Activated CD8-positive, alpha-beta T cell treated with anti-CD3 and anti-CD28 coated beads for 36 hours (primary cell): Measurements from ENCODE around the gene PRPF38A. TPM values are rescaled to one million over a fixed set of nuclear protein-coding genes. Genes with fewer than 3 reads are reported as not detected.

ENCODE experiments used
- ATAC-seq: fragments of 200-7000 bp; cut with Tn5 transposase; one replicate; pipeline ENCODE4 v1.10.0; 2021; ENCODE audit warnings: mild to moderate bottlenecking, moderate library complexity
- CTCF ChIA-PET: fragments of 350-600 bp; sonication (Branson Sonifier 250); formaldehyde crosslinking; loops from one replicate; lab custom pipeline; 2021; ENCODE audit warnings: antibody characterized with exemption; lab: Charles Lee
- POLR2A ChIA-PET: fragments of 350-600 bp; sonication (Branson Sonifier 250); formaldehyde crosslinking; loops from one replicate; lab custom pipeline; 2021; ENCODE audit warnings: antibody characterized with exemption; lab: Charles Lee
- DNase-seq: peaks from one replicate; pipeline ENCODE4 v3.0.0-alpha.2; 2020
- H3K27ac Mint-ChIP-seq: one replicate; pipeline ENCODE4 v1.8.0; 2021; ENCODE audit warnings: mild to moderate bottlenecking, mixed read lengths
- H3K27me3 Mint-ChIP-seq: one replicate; pipeline ENCODE4 v1.8.0; 2021; ENCODE audit warnings: mixed read lengths
- H3K36me3 Mint-ChIP-seq: one replicate; pipeline ENCODE4 v1.8.0; 2021; ENCODE audit warnings: low read depth, mixed read lengths
- H3K4me1 Mint-ChIP-seq: one replicate; pipeline ENCODE4 v1.8.0; 2021; ENCODE audit warnings: low read depth, mixed read lengths
- H3K4me3 Mint-ChIP-seq: one replicate; pipeline ENCODE4 v1.8.0; 2021; ENCODE audit warnings: mild to moderate bottlenecking, moderate library complexity, mixed read lengths
- H3K9me3 Mint-ChIP-seq: one replicate; pipeline ENCODE4 v1.8.0; 2021; ENCODE audit warnings: mixed read lengths
- intact Hi-C: fragments of 100-400 bp; cut with micrococcal nuclease; formaldehyde crosslinking; loops from one replicate; pipeline ENCODE4 v1.10.0; 2022
- total RNA-seq, 2 experiments: library from RNA; stranded (reverse); gene quantifications; one replicate each; pipeline ENCODE4 v1.2.3, GENCODE V29; 2021
- TF ChIP-seq, protein P1 (sequence below): fragments of 200-600 bp; IDR thresholded peaks from one replicate; pipeline ENCODE4 v1.8.0; 2022; ENCODE audit warnings: antibody characterized with exemption, mild to moderate bottlenecking

The PRPF38A gene, protein sequence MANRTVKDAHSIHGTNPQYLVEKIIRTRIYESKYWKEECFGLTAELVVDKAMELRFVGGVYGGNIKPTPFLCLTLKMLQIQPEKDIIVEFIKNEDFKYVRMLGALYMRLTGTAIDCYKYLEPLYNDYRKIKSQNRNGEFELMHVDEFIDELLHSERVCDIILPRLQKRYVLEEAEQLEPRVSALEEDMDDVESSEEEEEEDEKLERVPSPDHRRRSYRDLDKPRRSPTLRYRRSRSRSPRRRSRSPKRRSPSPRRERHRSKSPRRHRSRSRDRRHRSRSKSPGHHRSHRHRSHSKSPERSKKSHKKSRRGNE
- total RNA-seq: 10 to 100 TPM; 81.3 to 85.8 TPM

DNA sequence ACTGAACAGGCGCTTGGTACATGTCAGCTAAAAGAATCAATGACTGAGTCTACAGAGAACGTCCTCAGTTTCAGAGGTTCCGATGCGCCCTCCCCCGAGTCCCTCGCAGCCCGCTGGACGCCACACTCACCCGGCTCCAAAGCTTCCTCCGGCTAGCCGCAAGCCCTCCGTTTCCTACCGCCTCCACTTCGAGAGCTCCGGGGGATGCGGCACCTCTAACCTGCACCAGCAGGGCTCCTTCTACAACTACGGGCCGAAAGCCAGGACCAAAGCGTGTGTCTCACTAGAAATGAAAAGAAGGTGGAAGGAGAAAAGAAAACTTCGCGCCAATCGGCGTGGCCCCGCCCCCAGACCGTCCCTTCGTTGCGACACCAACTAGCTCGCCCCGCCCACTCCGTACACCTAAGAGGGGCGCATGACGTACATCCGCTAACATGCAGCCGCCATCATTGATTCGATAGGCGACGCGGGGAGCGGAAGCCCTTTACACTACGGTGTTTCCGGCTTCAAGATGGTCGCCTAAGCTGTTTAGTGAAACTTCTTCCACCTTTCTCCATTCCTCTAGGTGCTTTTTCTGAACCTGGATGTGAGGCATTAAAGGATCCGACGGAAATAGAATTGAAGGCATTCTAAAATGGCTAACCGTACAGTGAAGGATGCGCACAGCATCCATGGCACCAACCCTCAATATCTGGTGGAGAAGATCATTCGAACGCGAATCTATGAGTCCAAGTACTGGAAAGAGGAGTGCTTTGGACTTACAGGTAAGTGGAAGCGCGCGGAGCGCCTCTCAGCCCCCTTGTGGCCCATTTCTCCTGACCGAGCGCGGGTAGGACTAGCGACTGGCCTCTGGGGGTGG is at the start of gene PRPF38A, which contains the start of gene ORC1:
PRPF38A (plus strand) TSS at position 487 of the 859 bp plus-strand sequence; CDS start at position 635, 148 bp downstream.
ORC1 (minus strand) TSS at position 308 of the 859 bp plus-strand sequence. CDS start 2,200 bp downstream, outside the sequence.
- H3K9me3 Mint-ChIP-seq: no peaks in the 10 kb centered on the region
- H3K27me3 Mint-ChIP-seq: no peaks in the 10 kb centered on the region
- TF ChIP-seq, protein P1, sequence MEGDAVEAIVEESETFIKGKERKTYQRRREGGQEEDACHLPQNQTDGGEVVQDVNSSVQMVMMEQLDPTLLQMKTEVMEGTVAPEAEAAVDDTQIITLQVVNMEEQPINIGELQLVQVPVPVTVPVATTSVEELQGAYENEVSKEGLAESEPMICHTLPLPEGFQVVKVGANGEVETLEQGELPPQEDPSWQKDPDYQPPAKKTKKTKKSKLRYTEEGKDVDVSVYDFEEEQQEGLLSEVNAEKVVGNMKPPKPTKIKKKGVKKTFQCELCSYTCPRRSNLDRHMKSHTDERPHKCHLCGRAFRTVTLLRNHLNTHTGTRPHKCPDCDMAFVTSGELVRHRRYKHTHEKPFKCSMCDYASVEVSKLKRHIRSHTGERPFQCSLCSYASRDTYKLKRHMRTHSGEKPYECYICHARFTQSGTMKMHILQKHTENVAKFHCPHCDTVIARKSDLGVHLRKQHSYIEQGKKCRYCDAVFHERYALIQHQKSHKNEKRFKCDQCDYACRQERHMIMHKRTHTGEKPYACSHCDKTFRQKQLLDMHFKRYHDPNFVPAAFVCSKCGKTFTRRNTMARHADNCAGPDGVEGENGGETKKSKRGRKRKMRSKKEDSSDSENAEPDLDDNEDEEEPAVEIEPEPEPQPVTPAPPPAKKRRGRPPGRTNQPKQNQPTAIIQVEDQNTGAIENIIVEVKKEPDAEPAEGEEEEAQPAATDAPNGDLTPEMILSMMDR: peak; percentile 43
- peaks cover 69% of the 10 kb centered on the region for H3K36me3 Mint-ChIP-seq
- CTCF ChIA-PET: interaction anchor here (0.8 to 2.2 kb wide), 12 partner anchors 9 to 791 kb away, joined by 3 to 15 read pairs (median 3); partner anchors contain the start of gene CC2D1B
- intact Hi-C loops: loop anchor here (10.0 kb wide), 1 partner anchor 250 kb away; no protein-coding TSS in a partner anchor
- peak within 1 kb of the TSS; percentile 100 for H3K27ac Mint-ChIP-seq
- H3K4me3 Mint-ChIP-seq: peak within 1 kb of the TSS; percentile 98
- POLR2A ChIA-PET: interaction anchor here (0.7 to 3.0 kb wide), 25 partner anchors 9 to 349 kb away, joined by 3 to 21 read pairs (median 5); partner anchors contain the start of genes CC2D1B, SHISAL2A, TUT4 and TXNDC12
- DNase-seq (peak; percentile 100), ATAC-seq (peak; percentile 96)
- H3K4me1 Mint-ChIP-seq: peaks cover 45% of the 10 kb centered on the region

DNA sequence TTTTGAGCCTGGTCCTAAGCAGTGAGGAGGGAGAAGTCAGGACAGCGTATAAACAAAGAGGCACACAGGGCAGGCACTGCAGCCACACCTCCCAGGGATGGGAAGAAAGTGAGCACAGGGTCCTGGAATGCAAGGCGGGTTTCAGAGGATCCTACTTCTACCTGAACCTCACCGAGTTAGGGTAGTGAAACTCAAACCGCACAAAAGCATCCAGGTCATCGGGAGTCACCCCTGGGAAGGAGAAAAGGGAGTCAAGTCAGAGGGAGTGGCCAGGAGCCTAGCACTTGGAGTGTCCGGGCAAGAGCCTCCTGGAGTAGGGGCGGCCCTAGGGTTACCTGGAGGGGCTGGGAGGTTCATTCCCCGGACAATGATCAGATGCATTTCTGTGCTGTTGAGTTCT is 49.0 kb upstream of the PRPF38A start:
- H3K27me3 Mint-ChIP-seq: no peaks in the 10 kb centered on the region
- intact Hi-C loops: no loop called here
- POLR2A ChIA-PET: no interaction called here
- H3K4me1 Mint-ChIP-seq: peaks cover 2% of the 10 kb centered on the region
- H3K9me3 Mint-ChIP-seq: no peaks in the 10 kb centered on the region
- H3K36me3 Mint-ChIP-seq: peaks cover 37% of the 10 kb centered on the region
- H3K27ac Mint-ChIP-seq: no peak overlapping the region
- TF ChIP-seq, protein P1: no peak
- ATAC-seq (no peak), DNase-seq (no peak)
- CTCF ChIA-PET: no interaction called here
- H3K4me3 Mint-ChIP-seq: no peak overlapping the region

GRCh38 chr1:52355847-52356505 is 48.4 kb upstream of the PRPF38A start:
- CTCF ChIA-PET: no interaction called here
- no peak for DNase-seq

DNA sequence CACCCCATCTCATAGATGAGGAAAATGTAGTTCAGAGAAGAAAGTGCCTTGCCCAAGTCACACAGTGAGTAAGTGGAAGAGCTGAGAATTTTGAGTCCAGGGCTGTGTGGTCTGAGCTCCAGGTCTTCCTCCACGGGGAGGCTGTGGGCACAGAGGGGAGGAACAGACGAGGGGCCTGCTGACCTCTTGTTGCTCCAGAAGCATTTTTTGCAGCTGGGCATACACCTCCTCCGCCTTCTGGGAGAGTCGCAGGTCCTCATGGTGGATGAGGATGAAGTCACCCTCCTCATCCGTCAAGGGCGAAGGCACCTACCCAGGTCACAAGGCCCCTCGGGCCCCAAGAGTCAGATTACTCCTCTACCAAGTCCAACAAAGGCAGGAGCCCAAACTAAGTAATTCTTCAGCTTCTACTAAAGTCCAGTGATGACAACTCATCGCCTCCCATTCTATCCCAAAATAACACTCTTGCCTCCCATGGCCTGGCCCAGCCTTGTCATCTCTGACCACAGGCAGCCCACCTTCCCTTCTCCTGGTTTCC is 47.5 kb upstream of the PRPF38A start:
- ChIA-PET POLR2A (interaction anchor here (1.0 kb wide), 1 partner anchor 9 kb away, joined by 3 read pairs; the partner anchor contains the start of gene CC2D1B), CTCF (no interaction called here)
- intact Hi-C loops: no loop called here
- TF ChIP-seq, protein P1: no peak
- H3K27ac Mint-ChIP-seq: peak overlapping the region; percentile 64
- ATAC-seq: no peak
- H3K36me3 Mint-ChIP-seq: peaks cover 47% of the 10 kb centered on the region
- H3K4me1 Mint-ChIP-seq: peaks cover 7% of the 10 kb centered on the region
- H3K9me3 Mint-ChIP-seq: no peaks in the 10 kb centered on the region
- H3K27me3 Mint-ChIP-seq: no peaks in the 10 kb centered on the region
- H3K4me3 Mint-ChIP-seq: no peak overlapping the region
- no peak for DNase-seq

More at GRCh38 chr1:52355847-52356505, 48.4 kb upstream of the PRPF38A start:
- Mint-ChIP-seq H3K36me3 (peaks cover 38% of the 10 kb centered on the region), H3K4me1 (peaks cover 2% of the 10 kb centered on the region), H3K4me3 (no peak overlapping the region), H3K9me3 (no peaks in the 10 kb centered on the region), H3K27me3 (no peaks in the 10 kb centered on the region), H3K27ac (no peak overlapping the region)
- TF ChIP-seq, protein P1: no peak
- no peak for ATAC-seq
- intact Hi-C loops: no loop called here
- POLR2A ChIA-PET: interaction anchor here (1.0 kb wide), 1 partner anchor 10 kb away, joined by 3 read pairs; the partner anchor contains the start of gene CC2D1B
